ENCODE results near the gene TEX22. TPM values are rescaled to one million over a fixed set of nuclear protein-coding genes. Genes with fewer than 3 reads are reported as not detected.

Gene TEX22
- total and polyA plus RNA-seq, 2 donors from 2014 or later = 1.5 to 3.3 TPM

DNA sequence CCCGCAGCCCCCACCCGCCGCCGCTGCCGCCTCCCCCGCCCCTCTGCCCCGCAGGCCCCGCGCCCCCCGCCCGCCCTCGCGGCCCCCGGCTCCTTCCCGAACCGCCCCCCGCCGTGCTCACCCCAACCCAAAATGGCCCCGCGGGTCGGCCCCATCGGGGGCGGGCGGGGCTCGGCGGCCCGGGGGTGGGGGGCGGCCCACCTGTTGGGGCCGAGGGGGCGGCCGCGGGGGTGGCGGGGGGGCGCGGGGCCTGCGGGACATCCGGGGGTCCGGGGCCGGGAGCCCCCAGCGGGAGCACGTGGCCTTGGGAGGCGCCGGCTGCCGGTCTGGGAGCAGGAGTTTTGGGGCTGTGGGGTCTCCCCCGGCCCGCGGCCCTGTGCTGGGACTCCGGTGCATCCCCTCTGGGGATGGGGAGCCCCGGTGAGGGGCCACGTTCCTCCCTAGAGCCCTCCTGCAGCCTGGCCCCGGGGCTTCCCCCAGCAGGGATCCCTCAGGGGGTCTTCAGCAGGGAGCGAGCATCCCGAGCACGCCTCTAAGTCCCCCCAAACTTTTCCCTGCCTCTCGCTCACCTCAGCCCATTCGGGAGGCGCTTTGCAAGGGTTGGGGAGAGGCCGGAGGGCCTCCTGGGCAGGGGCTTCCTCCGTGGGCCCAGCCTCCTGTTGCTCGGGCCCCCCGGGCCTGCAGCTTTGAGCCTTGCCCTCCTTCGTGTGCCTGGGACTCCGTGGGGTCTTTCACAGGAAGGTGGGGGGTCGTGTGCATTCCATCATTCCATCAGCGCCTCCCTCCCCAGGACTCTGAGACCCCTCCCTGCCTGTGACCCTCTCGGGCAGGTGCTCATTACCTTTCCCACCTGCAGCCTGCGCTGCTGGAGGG lies 22.0 kb downstream of the TEX22 start:
- H3K9ac ChIP-seq (ENCODE audit: low read length in 3 of 3) = peak overlapping the region in 2 of 3 donors; percentile 71 to 73
- H3K4me3 ChIP-seq (ENCODE audit: low read length in 3 of 3) = peak overlapping the region; percentile 44 to 64 (median 44)
- intact Hi-C loops (cut with DNase I) = no loop called here
- H3K9me3 ChIP-seq (ENCODE audit: control insufficient read depth in 2 of 3, insufficient read depth in 1 of 3, low read length in 3 of 3) = no peaks in the 10 kb centered on the region
- TF ChIP-seq CTCF (IDR thresholded peaks at IDR 0.05; ENCODE audit: borderline replicate concordance, extremely low read depth, insufficient read depth) = no peak
- DNase-seq (peak in 1 of 5 donors; percentile 77), FAIRE-seq (no peak)
- peak overlapping the region in 1 of 2 donors; percentile 17 for H3K27ac ChIP-seq (ENCODE audit: low read depth in 2 of 2, low read length in 2 of 2)
- H3K36me3 ChIP-seq (ENCODE audit: control insufficient read depth in 2 of 3, insufficient read depth in 3 of 3, low read length in 3 of 3) = no peaks in the 10 kb centered on the region
- peaks cover 0 to 19% (median 0%) of the 10 kb centered on the region in 3 donors for H3K4me1 ChIP-seq (ENCODE audit: control insufficient read depth in 2 of 3, insufficient read depth in 2 of 3, low read depth in 1 of 3, low read length in 3 of 3)
- no peaks in the 10 kb centered on the region for H3K27me3 ChIP-seq (ENCODE audit: control insufficient read depth, insufficient read depth, low read length)

DNA sequence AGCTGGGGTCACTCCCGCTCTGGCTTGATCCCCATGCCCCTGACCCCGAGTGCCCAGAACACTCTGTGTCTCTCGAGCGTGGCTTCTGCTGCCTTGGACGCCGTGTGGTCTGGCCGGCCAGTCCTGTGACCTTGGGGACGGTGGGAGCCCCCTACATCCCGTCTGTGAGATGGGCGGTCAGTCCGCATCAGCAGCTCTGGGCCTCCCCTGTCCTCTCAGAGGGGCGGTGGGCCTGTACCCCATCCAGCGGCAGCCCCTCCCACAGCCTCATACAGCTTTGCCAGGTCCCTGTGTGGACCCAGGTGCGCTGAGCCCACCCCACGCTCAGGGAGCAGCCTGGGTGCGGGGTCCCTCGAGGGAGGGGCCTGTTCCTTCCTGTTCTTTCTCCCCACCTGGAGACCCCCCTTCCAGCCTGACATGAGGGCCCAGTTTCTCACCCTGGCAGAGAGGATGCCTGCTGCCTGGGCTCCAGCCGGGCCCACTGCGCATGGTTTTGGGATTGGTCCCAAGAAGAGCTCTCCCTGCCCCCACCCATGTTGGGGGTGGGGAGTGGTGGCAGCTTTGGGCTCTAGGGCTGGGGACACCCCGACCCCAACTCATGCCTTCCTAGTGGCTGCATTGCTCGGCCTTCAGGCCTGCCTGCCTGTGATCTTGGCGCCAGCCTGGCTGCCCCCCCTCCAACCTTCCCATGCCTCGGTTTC lies 22.8 kb downstream of the TEX22 start:
- FAIRE-seq = no peak
- intact Hi-C loops (cut with DNase I) = no loop called here

More for the DNA sequence above, 22.8 kb downstream of the TEX22 start:
- DNase-seq = no peak
- peak overlapping the region in 2 of 3 donors; percentile 71 to 73 for H3K9ac ChIP-seq (ENCODE audit: low read length in 3 of 3)
- TF ChIP-seq CTCF (IDR thresholded peaks at IDR 0.05; ENCODE audit: borderline replicate concordance, extremely low read depth, insufficient read depth) = no peak
- peak overlapping the region; percentile 44 to 64 (median 44) for H3K4me3 ChIP-seq (ENCODE audit: low read length in 3 of 3)
- no peaks in the 10 kb centered on the region for H3K27me3 ChIP-seq (ENCODE audit: control insufficient read depth, insufficient read depth, low read length)
- H3K36me3 ChIP-seq (ENCODE audit: control insufficient read depth in 2 of 3, insufficient read depth in 3 of 3, low read length in 3 of 3) = no peaks in the 10 kb centered on the region
- H3K4me1 ChIP-seq (ENCODE audit: control insufficient read depth in 2 of 3, insufficient read depth in 2 of 3, low read depth in 1 of 3, low read length in 3 of 3) = peaks cover 0 to 19% (median 0%) of the 10 kb centered on the region in 3 donors
- peak overlapping the region in 1 of 2 donors; percentile 17 for H3K27ac ChIP-seq (ENCODE audit: low read depth in 2 of 2, low read length in 2 of 2)
- no peaks in the 10 kb centered on the region for H3K9me3 ChIP-seq (ENCODE audit: control insufficient read depth in 2 of 3, insufficient read depth in 1 of 3, low read length in 3 of 3)
